GM21515 (cell line): ENCODE data around the gene VAV3.

ENCODE experiments used
- ATAC-seq: cut with Tn5 transposase; IDR thresholded peaks from one replicate; pipeline ENCODE4 v1.9.1; 2021; ENCODE audit not compliant: unreplicated experiment

Gene VAV3

GRCh38 chr1:107795994-107796393 is 169.0 kb downstream of the VAV3 start:
- no peak for ATAC-seq

- ATAC-seq, result no peak
Observed at GRCh38 chr1:107795441-107795840, 169.5 kb downstream of the VAV3 start.

GRCh38 chr1:107794571-107794970 is 170.4 kb downstream of the VAV3 start:
- ATAC-seq, result no peak

GRCh38 chr1:107793896-107794453 is 171.0 kb downstream of the VAV3 start:
- no peak for ATAC-seq

- no peak for ATAC-seq
Observed at GRCh38 chr1:107791348-107791747, 173.6 kb downstream of the VAV3 start.

- ATAC-seq, result no peak
Observed at GRCh38 chr1:107789817-107790524, 175.0 kb downstream of the VAV3 start.

- ATAC-seq, result no peak
Observed at GRCh38 chr1:107788206-107789202, 176.5 kb downstream of the VAV3 start.

- ATAC-seq, result no peak
Observed at GRCh38 chr1:107787299-107787698, 177.7 kb downstream of the VAV3 start.

- no peak for ATAC-seq
Observed at GRCh38 chr1:107786203-107786845, 178.7 kb downstream of the VAV3 start.

- ATAC-seq, result no peak
Observed at GRCh38 chr1:107785496-107786202, 179.3 kb downstream of the VAV3 start.

- no peak for ATAC-seq
Observed at GRCh38 chr1:107782217-107782845, 182.6 kb downstream of the VAV3 start.

- no peak for ATAC-seq
Observed at GRCh38 chr1:107781245-107781644, 183.7 kb downstream of the VAV3 start.

- peak; percentile 10 for ATAC-seq
Observed at GRCh38 chr1:107777664-107778047, 187.3 kb downstream of the VAV3 start.

GRCh38 chr1:107776900-107777663 is 187.9 kb downstream of the VAV3 start:
- peak; percentile 89 for ATAC-seq

- no peak for ATAC-seq
Observed at GRCh38 chr1:107771377-107771776, 193.6 kb downstream of the VAV3 start.

- no peak for ATAC-seq
Observed at GRCh38 chr1:107767156-107767582, 197.8 kb downstream of the VAV3 start.

GRCh38 chr1:107766533-107766932 is 198.4 kb downstream of the VAV3 start:
- no peak for ATAC-seq

GRCh38 chr1:107762751-107763390 is 202.1 kb downstream of the VAV3 start:
- ATAC-seq, result no peak

GRCh38 chr1:107760065-107760464 is 204.9 kb downstream of the VAV3 start:
- no peak for ATAC-seq
